GM18499 (cell line): Measurements from ENCODE around the gene MAP2K2.

ENCODE experiments used
- ATAC-seq: cut with Tn5 transposase; IDR thresholded peaks from one replicate; pipeline ENCODE4 v1.9.1; 2021; ENCODE audit warnings: moderate number of reproducible peaks; ENCODE audit not compliant: insufficient read depth, unreplicated experiment

The MAP2K2 gene

DNA sequence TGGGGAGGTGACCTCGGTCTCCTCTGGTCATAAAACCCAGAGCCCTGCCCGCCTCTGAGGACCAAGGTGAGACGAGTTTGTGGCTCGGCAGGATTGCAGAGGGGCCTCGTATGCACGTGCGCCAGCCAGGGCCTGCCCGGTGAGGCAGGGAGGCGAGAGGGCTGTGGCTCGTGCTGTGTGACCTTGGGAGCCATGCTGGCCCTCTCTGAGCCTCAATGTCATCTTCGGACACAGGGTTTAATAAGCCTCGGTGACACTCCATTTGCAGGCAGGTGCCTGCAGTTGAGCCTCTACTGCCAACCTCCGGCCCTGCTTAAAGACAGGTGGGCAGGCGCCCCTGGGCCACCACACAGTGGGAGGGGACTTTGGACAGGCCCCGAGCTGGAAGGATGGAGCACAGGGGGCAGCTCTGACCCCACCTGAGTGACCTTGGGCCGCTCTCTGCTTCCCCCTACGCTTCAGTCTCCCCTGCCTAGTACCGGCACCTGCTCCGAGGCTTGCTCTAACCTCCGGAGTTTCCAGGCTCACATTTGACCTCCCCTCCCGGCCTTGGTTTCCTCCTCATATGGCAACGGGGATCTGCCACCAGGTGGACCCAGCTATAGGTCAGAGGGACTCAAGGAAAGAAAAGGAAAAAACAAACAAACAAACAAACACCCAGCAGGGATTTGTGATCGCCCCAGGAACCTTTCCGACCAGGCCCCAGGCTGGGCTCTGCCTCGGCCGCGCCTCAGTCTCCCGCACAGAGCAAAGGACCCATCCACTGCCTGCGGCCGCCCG is 60.4 kb downstream of the MAP2K2 start:
- no peak for ATAC-seq

DNA sequence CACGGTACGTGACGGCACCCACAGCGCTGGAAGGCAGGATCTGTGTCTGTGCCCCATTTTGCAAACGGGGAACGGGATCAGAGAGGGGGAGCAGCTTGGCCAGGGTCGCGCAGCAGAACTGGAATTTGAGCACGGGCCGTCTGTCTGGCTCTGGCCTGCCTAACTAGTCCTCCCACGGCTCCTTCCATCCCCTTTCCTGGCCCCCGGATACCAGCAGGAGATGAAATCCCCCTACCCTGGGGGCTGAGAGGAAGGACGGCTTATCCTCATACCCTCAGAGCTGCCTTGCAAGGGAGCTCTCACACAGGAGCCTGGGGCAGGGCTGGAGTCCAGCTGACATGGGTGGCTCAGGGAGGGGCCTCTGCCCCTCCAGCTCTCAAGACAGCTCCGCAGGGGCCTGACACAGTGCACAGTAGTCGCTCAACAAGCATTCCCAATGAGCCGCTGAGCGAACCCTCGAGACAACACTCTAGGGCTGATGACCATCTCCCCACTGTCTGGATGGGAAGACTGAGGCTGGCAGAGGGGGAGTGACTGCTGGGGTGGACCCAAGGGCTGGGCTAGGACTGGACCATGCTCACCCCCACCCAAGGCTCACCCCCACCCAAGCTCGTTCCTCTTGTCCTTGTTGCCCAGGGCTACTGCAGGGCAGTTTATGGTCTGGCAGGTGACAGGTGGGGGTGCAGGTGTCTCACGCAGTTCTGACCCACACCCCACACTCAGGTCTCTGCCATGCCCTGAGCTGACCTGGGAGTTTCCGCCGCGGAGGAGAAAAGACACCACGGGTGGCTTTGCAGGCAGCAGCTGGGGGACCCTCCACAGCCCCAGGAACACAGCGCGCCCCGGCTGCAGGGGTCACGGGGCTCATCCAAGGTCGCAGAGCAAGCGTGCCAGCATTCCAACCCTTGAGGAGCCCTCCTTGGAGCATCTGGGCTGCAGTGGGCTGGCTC is 61.2 kb downstream of the MAP2K2 start:
- ATAC-seq, result no peak

DNA sequence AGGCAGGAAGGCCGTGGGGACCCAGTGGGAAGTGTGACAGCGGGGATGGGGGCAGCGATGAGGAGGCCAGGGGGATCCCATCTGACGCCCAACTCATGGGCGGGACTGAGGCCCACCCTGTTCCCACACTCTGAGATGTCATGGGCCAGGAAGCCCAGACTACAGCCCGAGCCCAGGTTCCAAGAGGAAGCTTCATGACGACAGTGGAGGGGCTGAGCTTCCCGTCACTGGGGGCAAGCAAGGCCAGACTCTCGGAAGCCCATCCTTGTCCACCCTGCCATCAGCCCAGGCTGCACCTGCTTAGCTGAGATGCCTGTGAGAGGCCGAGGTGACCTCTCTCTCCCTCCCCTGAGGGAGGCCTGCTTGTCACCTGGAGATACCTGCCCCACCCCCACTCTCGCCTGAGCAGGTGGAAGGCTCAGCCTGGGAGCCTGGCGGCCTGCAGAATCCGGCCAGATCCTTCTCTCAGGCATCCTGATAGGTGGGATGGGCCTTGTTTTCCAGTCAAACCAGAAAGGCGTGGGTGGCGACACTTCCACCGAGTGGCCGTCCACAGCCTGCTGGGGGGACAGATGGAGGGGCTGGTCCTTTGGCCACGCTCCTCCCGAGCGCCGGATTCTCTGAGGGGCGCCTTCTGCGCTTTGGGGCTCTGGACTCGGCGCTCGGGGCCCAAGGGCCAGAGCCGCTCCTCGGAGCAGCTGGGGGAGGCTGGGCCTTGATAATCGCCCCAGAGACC is 62.1 kb downstream of the MAP2K2 start:
- no peak for ATAC-seq

DNA sequence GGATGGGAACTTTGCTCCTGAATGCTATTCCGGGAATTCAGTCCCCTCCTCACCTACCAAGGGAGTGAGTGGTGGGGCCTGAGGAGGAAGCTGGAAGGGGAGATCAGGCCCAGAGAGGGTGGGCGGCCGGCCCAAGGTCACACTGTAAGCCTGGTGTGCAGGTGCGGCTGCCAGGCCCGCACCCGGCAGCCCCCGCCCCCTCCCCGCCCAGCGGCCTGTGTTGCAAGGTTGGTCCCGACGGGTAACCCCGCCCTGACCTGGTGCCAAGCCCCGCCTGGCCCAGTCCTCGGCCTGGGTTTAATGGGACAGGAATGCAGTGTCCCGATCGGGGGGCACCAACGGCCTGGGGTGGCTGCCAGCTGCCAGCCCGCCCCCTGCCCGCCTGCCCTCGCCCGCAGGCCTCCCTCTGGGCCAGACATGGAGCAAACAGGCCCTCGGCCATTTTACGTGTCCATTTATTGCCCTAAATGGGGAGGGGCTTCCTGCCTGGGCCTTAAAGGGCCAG is 62.7 kb downstream of the MAP2K2 start:
- no peak for ATAC-seq

DNA sequence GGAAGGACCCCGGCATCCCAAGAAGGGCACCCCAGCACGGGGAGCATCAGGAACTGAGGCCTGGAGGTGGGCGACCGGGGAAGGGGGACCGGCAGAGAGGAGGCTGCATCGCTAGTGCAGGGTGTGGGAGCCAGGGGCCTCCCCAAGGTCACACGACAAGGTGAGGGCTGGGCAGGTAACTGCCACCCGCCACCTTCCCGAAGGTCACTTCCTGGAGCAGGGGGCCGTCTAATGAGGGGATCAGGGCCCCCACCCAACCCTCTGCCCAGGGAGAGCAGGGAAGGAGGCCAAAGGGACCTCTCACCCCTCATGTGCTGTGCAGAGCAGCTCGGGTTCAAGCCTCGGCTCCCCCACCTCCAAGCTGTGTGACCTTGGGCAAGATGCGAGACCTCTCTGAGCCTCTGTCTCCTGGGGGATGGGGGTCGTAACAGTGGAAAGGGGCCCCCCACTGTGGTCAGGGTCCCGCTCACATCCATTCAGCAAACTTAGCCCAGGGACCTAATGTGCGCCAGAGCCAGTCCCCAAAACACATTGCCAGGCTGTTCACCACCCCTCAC is 63.2 kb downstream of the MAP2K2 start:
- ATAC-seq, result no peak

DNA sequence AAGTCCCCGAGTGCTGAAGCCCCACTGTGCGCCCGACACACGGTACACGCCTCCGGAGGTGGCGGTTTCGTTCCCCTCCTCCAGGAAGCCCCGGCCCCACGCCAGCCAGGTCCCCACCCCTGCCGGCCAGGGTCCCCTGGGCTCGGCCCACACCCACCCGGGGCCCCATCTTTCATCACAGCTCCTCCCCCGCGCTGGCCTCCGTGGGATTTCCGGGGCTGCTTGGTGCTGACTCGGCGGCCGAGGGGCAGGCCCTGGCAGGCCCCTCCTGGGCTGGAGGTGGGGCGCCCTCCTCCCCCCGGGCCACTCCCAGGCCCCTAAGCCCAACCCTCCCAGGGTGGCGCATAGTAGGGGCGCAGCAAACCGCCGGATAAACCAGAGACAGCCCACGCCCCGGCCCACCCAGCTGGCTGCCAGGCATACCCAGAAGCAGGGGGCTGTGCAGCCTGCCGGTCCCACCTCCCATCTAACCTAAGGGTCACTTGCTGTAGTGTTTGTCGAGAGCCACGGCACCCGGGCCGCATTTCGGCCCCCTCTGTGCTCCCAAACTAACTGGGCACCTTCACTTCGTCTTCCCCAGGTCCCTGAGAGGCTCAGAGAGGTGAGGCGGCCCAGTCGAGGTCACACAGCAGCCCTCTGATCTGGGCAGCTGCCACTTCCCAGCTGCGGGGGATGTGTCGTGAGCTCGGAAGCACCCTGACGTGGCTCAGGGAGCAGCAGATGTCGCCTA is 63.9 kb downstream of the MAP2K2 start:
- no peak for ATAC-seq

DNA sequence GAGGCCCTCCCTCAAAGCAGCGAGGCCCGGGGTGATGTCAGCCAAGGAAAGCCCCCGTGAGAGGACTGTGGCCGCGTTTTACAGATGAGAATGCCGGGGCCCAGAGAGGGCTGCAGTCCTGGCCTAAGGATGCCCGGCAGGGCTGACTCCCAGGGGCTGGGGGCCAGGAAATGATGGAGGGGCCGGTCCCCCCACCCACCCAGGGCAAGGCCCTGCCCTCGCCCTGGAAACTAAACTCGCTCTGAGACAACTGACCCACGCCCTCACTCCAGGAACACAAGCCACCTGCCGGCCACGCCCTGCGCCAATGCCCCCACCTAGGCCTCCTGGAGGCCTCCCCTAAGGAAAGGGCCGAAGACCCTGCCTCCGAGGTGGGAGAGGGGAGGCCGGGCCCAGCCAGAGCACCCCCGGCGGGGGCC is 64.5 kb downstream of the MAP2K2 start:
- ATAC-seq, result no peak

DNA sequence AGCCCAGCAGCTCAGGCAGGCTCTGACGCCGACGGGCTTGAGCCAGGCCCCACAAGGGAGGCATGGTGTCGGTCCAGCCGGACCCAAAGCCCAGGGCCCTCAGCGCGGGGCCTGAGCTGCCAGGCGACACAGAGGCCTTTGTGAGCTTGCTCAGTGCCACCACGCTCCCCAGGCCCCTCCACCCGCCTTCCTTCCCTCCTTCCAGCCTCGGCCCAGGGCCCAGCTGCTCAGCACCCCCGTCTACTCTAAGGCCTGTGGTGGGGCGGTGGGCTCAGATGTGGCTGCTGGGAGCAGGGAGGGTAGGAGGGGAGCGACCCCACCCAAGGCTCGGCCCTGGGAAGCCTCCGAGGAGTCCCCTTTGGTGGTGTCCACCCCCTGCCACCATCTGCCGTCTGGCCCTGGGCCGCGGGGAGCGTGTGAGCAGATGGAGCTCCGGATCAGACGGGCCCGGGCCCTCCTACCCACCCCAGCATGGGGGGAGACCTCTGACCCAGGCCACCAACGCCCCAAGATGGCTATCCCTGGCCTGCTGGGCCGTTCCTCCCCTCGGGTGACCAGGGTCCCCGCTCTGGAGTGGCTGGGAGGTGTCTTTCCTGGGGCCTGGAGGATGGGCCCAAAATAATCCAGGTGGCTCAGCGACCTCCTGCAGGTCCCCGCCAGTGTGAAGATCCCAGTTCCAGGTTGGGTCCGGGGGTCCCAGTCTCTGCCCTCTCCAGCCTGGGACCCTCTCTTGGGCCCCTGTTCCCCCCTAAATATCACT is 65.0 kb downstream of the MAP2K2 start:
- no peak for ATAC-seq

DNA sequence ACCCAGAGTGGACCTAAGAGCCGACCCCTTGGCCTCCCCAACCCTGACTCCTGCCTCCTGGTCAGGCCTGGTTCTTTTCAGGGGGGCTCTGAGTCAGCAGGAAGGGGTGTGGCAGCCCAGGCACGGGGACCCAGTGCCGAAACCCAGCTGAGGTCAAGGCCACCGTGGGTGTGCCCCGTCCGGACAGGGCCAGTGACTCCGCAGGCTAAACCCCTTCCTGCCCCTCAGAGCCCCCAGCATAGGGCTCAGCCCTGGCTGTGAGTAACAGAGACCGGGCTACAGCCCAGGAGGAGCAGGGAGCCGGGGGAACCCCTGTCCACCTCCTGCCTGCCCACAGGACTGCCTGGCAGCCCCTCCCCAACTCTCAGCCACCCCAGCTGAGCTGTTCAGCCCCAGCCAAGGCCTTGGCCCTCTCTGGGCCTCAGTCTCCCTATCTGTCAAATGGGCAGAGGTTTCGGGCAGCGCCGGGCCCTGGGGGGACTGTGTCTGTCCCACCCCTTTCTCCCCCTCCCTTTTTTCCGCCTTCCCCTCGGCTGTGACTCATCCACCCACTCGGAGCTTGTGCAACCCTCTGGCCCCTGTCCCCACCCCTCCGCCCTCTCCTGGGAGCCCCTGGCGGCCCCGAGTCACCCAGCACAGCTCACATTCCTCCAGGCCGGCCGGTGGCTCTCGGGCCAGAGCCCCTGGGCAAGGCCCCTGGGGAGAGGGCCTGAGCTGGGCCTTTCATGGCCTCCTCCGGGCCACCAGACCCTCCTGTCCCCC is 65.8 kb downstream of the MAP2K2 start:
- ATAC-seq, result no peak

DNA sequence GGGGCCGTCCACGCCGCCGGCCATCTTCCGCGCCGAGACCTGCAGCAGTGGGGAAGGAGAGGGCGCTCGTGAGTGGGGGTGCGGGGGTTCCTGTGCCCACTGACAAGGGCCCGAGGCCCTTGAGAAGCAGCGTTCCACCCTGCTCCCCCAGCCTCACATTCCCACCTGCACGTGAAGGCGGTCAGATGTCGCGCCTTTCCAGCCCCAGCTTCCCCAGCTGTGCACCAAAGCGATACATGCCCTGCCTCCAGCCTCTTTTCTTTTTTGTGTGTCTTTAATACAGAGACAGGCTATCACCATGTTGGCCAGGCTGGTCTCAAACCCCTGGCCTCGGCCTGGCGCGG is 68.7 kb downstream of the MAP2K2 start:
- no peak for ATAC-seq

DNA sequence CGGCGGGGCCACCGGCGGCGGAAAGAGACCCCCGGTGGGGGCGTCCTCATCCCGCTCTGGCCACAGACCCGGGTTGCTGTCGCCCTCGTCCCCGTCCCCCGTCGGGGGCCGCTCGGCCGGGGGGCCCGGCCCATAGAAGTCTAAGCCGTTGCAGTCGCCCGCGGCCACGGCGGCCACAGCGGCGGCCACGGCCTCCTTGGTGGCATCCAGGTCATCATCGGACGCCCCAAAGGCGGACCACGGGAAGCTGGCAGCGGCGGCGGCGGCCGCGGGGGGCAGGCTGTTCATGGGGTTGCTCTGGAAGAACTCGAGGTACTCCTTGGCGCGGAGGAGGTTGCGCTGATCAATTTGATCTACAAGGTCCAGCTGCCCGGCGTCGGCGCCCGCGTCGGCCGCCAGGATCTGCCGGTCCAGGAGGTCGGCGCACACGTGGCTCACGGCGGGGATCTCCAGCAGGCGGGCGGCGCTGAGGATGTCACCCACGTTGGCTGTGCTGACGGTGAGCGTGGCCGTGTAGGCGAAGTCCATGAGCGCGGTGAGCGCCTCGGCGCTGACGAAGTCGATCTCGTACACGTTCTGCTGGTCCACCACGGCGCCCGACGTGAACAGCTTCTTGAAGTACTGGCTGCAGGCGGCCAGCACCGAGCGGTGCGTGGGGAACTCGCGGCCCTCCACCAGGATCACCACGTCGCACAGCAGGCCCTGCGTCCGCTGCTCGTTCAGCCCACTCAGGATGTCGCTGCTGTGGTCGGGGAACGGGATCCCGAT is 69.3 kb downstream of the MAP2K2 start:
- no peak for ATAC-seq

DNA sequence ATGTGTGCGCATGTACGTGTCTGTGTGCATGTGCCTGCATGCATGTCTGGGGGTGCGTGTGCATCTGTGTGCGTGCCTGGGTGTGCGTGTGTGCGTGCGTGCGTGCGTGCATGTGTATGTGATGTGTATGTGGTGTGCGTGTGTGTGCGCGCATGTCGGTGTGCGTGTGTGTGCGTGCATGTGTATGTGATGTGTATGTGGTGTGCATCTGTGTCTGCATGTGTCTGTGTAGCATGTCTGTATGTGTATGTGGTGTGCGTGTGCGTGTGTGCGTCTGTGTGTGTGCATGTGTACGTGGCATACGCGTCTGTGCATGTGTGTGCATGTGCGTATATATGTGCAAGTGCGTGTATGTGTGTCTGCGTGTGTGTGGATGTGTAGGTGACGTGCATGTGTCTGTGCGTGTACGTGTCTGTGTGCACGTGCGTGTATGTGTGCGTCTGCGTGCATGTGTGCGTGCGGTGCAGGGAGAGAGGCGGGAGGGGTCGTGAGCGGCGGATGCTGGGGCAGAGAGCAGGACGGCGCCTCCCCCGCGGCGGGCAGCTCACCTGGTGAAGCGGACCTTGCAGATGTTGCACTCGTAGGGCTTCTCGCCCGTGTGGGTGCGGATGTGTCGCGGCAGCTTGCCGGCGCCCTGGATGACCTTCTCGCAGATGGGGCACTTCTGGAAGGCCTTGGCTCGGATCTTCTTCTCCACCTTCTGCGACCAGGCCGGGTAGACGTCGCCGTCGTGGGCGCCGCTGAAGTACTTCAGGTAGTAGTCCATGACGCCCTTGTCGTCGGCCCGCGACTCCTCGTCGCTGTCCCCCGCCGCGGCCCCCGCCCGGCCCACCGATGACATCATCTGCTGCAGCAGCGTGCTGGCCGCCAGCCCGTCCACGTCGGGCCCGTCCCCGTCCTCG is 70.2 kb downstream of the MAP2K2 start:
- no peak for ATAC-seq

DNA sequence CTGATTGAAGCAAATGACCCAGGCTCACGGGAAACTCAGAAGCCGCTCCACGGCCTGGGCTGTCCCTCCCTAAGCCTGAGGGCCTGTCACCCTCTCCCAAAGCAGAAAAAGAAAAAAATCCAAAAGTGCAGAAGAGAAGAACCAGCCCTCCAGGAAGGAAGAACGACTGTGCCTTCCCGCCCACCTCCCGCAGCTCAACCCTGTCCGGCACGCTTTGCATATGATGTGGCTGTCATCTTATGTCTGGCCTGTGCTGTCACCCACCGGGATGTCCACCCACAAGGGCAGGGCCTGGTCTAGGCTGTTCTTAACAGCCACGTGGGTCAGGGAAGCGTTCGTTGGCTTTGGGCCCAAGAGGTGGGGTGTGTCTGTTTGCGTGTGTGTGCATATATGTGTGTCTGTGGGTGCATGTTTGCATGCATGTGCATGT is 70.9 kb downstream of the MAP2K2 start:
- ATAC-seq, result no peak

DNA sequence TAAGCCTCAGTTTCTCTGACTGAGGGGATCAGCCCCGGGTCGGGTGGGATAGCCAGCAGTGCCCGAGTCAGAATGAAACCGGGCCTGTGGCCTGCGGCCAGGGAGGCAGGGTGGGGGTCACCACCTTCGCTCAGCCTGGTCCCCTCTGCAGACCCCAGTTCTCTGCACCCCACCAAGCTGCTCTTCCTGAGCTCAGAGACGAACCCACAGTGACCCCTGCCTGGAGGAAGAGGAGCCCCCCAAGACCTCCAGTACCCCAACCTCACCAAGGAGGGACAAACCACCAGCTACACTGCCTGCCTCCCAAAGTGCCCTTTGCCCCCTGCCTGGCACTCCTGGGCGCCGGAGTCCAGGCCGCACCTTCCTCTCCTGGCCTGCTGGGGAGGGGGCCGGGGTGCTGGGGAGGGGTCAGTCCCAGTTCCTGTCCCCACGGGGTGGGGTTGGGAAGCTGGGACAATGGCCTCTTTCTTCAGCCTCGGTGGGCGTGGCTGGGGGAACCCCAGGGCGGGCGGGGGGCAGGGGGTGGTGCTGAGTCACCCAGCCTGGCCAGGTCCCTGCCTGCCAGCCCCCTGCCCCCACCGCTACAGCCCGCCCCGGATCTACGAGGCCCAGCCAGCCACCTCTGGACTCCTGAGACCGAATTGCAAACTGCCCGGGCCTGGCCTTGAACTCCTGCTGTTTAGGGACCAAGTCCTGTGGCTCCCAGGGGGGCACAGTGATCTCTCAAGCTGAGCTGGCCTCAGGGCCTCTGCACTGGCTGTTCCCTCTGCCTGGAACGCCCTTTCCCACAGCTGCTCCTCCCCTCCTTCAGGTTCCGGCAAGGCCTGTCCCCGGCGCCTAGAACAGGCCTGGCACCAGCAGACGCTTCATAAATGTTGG is 71.6 kb downstream of the MAP2K2 start:
- no peak for ATAC-seq
